ENCODE data around the gene RFPL1.
"Not testable (repeated sequence)": the region's sequence is repeated elsewhere in the genome, so short reads cannot be mapped to it uniquely, and the experiment has no call there.

The RFPL1 gene

GRCh38 chr22:29479417-29480261 is 41.3 kb downstream of the RFPL1 start, which contains the start of gene NEFH:
TSS of gene NEFH (plus strand) at chr22:29480218. CDS start at chr22:29480263, 45 bp downstream.
- DNase-seq = no peak

GRCh38 chr22:29480262-29480511 is 41.8 kb downstream of the RFPL1 start:
- DNase-seq = no peak

GRCh38 chr22:29480512-29481264 is 42.3 kb downstream of the RFPL1 start:
- DNase-seq = no peak

GRCh38 chr22:29481265-29482000 is 43.0 kb downstream of the RFPL1 start:
- DNase-seq = no peak

- no peak for DNase-seq
Measured at GRCh38 chr22:29482253-29482652, 43.9 kb downstream of the RFPL1 start.

GRCh38 chr22:29482726-29483125 is 44.3 kb downstream of the RFPL1 start:
- DNase-seq = no peak

GRCh38 chr22:29483254-29483653 is 44.9 kb downstream of the RFPL1 start:
- DNase-seq = no peak

GRCh38 chr22:29484642-29485041 is 46.3 kb downstream of the RFPL1 start:
- DNase-seq = no peak

GRCh38 chr22:29485448-29485847 is 47.1 kb downstream of the RFPL1 start:
- no peak for DNase-seq

- no peak for DNase-seq
Measured at GRCh38 chr22:29487426-29487986, 49.1 kb downstream of the RFPL1 start.

GRCh38 chr22:29489127-29489780 is 50.9 kb downstream of the RFPL1 start:
- DNase-seq = not testable (repeated sequence)

- DNase-seq = no peak
Measured at GRCh38 chr22:29491012-29491411, 52.6 kb downstream of the RFPL1 start.

All from hippocampal formation (tissue), 2 donors.